Kidney epithelial cell (primary cell): ENCODE data around the gene GNAO1. TPM values are rescaled to one million over a fixed set of nuclear protein-coding genes. Genes with fewer than 3 reads are reported as not detected.

Experiments
- DNase-seq: peaks from one replicate; pipeline ENCODE4 v3.0.0-alpha.2; 2010; ENCODE audit warnings: low read depth
- H3K27me3 ChIP-seq: 2 replicates; pipeline ENCODE4 v1.6.0; 2011; ENCODE audit warnings: low read length; ENCODE audit not compliant: control insufficient read depth, insufficient read depth
- H3K36me3 ChIP-seq: 2 replicates; pipeline ENCODE4 v1.5.1; 2011; ENCODE audit warnings: low read length; ENCODE audit not compliant: control insufficient read depth, insufficient read depth
- H3K4me3 ChIP-seq: 2 replicates; pipeline ENCODE4 v1.5.1; 2011; ENCODE audit warnings: low read depth, mild to moderate bottlenecking, control low read depth, low read length
- total RNA-seq: library from RNA; depleted of rRNA; stranded (reverse); fragments of >200 nt; gene quantifications from 2 replicates; pipeline ENCODE4 v1.2.3, GENCODE V29; 2015
- TF ChIP-seq, protein P1 (sequence below): IDR thresholded peaks from 2 replicates; pipeline ENCODE4 v1.5.1; 2011; ENCODE audit warnings: mild to moderate bottlenecking, moderate library complexity, low read length, control low read depth, inconsistent platforms; ENCODE audit not compliant: insufficient read depth, poor library complexity, severe bottlenecking

Gene GNAO1
- total RNA-seq, 1 donor from 2014 or later, result 5.7 TPM

- TF ChIP-seq, protein P1, sequence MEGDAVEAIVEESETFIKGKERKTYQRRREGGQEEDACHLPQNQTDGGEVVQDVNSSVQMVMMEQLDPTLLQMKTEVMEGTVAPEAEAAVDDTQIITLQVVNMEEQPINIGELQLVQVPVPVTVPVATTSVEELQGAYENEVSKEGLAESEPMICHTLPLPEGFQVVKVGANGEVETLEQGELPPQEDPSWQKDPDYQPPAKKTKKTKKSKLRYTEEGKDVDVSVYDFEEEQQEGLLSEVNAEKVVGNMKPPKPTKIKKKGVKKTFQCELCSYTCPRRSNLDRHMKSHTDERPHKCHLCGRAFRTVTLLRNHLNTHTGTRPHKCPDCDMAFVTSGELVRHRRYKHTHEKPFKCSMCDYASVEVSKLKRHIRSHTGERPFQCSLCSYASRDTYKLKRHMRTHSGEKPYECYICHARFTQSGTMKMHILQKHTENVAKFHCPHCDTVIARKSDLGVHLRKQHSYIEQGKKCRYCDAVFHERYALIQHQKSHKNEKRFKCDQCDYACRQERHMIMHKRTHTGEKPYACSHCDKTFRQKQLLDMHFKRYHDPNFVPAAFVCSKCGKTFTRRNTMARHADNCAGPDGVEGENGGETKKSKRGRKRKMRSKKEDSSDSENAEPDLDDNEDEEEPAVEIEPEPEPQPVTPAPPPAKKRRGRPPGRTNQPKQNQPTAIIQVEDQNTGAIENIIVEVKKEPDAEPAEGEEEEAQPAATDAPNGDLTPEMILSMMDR, result no peak
- no peak for DNase-seq
- Histone ChIP-seq H3K4me3 (no peak overlapping the region), H3K27me3 (no peaks in the 10 kb centered on the region), H3K36me3 (no peaks in the 10 kb centered on the region)
These were observed 27.4 kb upstream of the GNAO1 start for GRCh38 chr16:56163938-56164337.

- Histone ChIP-seq H3K36me3 (no peaks in the 10 kb centered on the region), H3K4me3 (no peak overlapping the region), H3K27me3 (no peaks in the 10 kb centered on the region)
- no peak for DNase-seq
- TF ChIP-seq, protein P1, result no peak
These were observed 26.7 kb upstream of the GNAO1 start for GRCh38 chr16:56164636-56165035.

DNA sequence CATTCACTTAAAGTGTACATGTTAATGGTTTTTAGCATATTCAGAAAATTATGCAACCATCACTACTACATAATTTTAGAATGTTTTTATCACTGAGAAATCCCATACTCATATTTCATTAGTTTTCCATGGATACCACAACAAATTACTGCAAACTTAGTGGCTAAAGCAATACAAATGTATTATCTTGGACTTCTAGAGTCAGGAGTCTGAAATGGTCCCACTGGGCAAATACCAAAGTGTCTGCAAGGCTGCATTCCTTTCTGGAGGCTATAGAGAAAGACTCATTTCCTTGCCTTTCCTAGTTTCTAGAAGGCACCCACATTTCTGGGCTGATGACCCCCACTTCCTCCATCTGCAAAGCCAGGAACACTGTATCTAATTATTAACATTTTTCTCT lies 16.9 kb upstream of the GNAO1 start:
- H3K4me3 ChIP-seq, result no peak overlapping the region
- TF ChIP-seq, protein P1, result no peak
- no peaks in the 10 kb centered on the region for H3K36me3 ChIP-seq
- no peaks in the 10 kb centered on the region for H3K27me3 ChIP-seq
- no peak for DNase-seq

DNA sequence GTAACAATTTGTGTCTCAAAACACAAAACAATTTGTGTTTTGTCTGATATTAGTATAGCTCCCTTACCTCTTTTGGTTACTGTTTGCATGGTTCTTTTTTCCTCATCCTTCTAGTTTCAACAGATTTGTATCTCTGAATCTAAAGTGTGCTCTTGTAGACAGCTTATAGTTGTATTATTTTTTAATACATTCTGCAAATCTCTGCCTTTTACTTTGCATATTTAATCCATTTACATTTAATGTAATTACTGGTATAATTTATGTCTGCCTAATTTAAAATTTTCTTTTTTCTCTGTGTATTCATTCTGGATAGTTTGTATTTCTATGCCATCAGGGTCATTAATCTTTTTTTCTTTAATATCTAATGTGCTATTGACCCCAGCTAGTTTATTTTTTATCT lies 9.9 kb upstream of the GNAO1 start:
- TF ChIP-seq, protein P1, result no peak
- H3K27me3 ChIP-seq, result no peaks in the 10 kb centered on the region
- no peak for DNase-seq
- no peak overlapping the region for H3K4me3 ChIP-seq
- no peaks in the 10 kb centered on the region for H3K36me3 ChIP-seq

- H3K36me3 ChIP-seq, result no peaks in the 10 kb centered on the region
- H3K4me3 ChIP-seq, result no peak overlapping the region
- H3K27me3 ChIP-seq, result no peaks in the 10 kb centered on the region
- TF ChIP-seq, protein P1, result no peak
- no peak for DNase-seq
These were observed 8.0 kb upstream of the GNAO1 start for GRCh38 chr16:56183266-56183665.

GRCh38 chr16:56190048-56190676 lies 1.1 kb upstream of the GNAO1 start:
- DNase-seq, result no peak
- Histone ChIP-seq H3K4me3 (no peak overlapping the region), H3K36me3 (no peaks in the 10 kb centered on the region), H3K27me3 (peaks cover 53% of the 10 kb centered on the region)
- TF ChIP-seq, protein P1, result no peak
